ENCODE measurements around the gene ROBO3.

ROBO3 gene

DNA sequence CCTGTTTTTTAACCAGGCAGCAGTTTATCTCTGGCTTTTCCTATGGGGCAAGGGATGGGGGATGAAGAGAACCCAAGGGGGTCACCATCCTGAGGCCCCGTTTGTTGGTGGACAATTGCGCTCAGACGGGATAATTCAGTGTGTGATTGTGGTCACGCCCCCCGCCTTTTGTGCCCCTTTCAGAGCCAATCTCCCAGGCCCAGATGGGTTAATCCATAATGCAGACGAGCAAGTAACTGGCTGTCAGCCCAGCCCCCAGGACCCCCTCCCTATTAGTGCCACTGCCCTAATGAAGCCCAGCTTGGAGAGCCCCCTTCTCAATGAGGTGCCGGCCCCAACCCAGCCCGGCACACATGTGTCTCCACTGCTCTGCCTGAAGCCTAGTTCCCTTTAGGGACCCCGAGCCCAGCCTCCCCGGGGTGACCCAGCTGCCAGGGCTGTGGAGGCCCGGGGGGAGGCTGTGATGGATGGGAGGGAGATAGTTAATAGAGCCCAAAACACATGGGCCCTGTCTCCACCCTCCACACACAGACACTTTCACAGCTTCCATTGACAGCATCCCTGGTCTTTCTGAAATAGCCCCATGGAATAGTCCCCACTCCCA lies 19.1 kb upstream of the ROBO3 start:
- no peak overlapping the region for H3K27ac ChIP-seq
- TF ChIP-seq, protein P1, sequence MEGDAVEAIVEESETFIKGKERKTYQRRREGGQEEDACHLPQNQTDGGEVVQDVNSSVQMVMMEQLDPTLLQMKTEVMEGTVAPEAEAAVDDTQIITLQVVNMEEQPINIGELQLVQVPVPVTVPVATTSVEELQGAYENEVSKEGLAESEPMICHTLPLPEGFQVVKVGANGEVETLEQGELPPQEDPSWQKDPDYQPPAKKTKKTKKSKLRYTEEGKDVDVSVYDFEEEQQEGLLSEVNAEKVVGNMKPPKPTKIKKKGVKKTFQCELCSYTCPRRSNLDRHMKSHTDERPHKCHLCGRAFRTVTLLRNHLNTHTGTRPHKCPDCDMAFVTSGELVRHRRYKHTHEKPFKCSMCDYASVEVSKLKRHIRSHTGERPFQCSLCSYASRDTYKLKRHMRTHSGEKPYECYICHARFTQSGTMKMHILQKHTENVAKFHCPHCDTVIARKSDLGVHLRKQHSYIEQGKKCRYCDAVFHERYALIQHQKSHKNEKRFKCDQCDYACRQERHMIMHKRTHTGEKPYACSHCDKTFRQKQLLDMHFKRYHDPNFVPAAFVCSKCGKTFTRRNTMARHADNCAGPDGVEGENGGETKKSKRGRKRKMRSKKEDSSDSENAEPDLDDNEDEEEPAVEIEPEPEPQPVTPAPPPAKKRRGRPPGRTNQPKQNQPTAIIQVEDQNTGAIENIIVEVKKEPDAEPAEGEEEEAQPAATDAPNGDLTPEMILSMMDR (IDR thresholded peaks at IDR 0.05; ENCODE audit: low read depth, low read length): no peak
- H3K4me3 ChIP-seq (ENCODE audit: low read depth, low read length): no peak overlapping the region
- no peaks in the 10 kb centered on the region for H3K36me3 ChIP-seq
- peaks cover 2% of the 10 kb centered on the region for H3K27me3 ChIP-seq (ENCODE audit: insufficient read depth, low read depth, severe bottlenecking)
- DNase-seq: no peak
- H3K9me3 ChIP-seq (ENCODE audit: severe bottlenecking): no peaks in the 10 kb centered on the region

DNA sequence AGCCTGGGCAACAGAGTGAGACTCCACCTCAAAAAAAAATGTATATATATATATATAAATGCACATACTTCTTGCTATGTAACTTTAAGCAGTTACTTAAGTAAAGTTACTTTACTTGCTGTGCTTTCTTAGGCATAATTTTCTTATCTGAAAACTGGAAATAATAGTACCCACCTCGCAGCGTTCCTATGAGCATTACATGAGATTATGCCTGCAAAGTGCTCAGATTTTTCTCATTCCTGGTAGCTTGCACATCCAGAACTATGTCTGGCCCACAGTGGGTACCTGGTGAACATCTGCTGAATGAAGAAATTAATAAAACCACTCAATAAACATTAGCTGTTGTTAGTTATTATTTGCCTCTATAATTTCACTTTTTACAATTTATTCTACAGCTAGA lies 6.1 kb upstream of the ROBO3 start:
- no peak for DNase-seq
- Histone ChIP-seq H3K27me3 (ENCODE audit: insufficient read depth, low read depth, severe bottlenecking) (peaks cover 2% of the 10 kb centered on the region), H3K9me3 (ENCODE audit: severe bottlenecking) (no peaks in the 10 kb centered on the region), H3K36me3 (no peaks in the 10 kb centered on the region), H3K4me3 (ENCODE audit: low read depth, low read length) (no peak overlapping the region), H3K27ac (no peak overlapping the region)
- TF ChIP-seq, protein P1 (IDR thresholded peaks at IDR 0.05; ENCODE audit: low read depth, low read length): no peak

- no peaks in the 10 kb centered on the region for H3K9me3 ChIP-seq (ENCODE audit: severe bottlenecking)
- no peaks in the 10 kb centered on the region for H3K36me3 ChIP-seq
- H3K27me3 ChIP-seq (ENCODE audit: insufficient read depth, low read depth, severe bottlenecking): peaks cover 27% of the 10 kb centered on the region
- TF ChIP-seq, protein P1 (IDR thresholded peaks at IDR 0.05; ENCODE audit: low read depth, low read length): no peak
- no peak overlapping the region for H3K27ac ChIP-seq
- H3K4me3 ChIP-seq (ENCODE audit: low read depth, low read length): no peak overlapping the region
- DNase-seq: no peak
Measured at GRCh38 chr11:124861670-124862069, 3.6 kb upstream of the ROBO3 start.

DNA sequence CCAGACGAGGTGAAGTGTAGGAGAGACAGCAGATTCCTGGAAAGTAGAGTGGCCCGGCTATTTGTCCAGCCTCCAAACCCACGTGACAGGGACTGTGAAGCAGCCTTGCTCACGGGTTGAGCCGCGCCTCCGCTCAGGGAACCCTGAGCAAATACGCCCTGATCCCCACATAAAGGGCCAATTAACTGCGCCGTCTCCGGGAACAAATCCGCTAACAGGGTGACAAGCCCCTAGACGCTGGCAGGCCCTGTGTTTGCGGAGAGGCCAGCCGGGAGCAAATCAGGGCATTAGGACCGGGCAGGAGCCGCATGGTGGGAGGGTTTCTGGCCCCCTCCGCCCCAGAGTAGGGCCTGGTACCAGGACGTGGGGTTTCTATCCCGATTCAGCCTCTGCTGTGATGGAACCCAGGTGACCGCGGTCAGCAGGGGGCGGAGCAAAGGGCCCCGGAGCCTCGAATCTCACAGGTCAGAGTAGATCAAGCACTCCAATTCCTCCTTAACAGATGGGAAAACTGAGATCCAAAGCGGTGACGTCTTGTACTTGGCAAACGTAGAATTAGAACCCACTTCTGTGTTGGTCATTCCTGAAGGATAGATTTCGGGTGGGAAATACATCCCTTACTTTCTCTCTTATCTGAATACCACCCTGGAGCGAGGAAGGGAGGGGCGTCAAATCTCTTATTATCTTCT lies 2.0 kb upstream of the ROBO3 start:
- no peaks in the 10 kb centered on the region for H3K36me3 ChIP-seq
- peaks cover 39% of the 10 kb centered on the region for H3K27me3 ChIP-seq (ENCODE audit: insufficient read depth, low read depth, severe bottlenecking)
- H3K4me3 ChIP-seq (ENCODE audit: low read depth, low read length): peak overlapping the region; percentile 29
- peak; percentile 73 for DNase-seq
- TF ChIP-seq, protein P1 (IDR thresholded peaks at IDR 0.05; ENCODE audit: low read depth, low read length): no peak
- no peaks in the 10 kb centered on the region for H3K9me3 ChIP-seq (ENCODE audit: severe bottlenecking)
- no peak overlapping the region for H3K27ac ChIP-seq

DNA sequence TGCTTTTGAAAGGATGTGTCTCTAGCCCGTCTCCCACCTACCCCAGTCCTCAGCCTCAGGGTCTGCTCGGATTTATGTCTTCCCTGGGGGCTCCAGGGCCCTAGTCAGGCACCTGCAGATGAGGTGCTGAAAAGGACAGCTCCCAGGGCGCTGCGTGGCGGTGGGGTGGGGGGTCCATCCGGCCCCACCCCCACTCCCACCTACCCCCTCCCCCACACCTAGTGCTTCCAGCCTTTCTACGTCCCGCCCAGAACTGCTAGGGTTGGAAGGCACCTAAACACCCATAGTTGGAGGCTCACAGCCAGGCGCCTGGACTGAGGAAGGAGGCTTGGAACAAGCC lies 1.4 kb upstream of the ROBO3 start:
- Histone ChIP-seq H3K36me3 (no peaks in the 10 kb centered on the region), H3K27me3 (ENCODE audit: insufficient read depth, low read depth, severe bottlenecking) (peaks cover 40% of the 10 kb centered on the region), H3K4me3 (ENCODE audit: low read depth, low read length) (no peak overlapping the region), H3K27ac (no peak overlapping the region), H3K9me3 (ENCODE audit: severe bottlenecking) (no peaks in the 10 kb centered on the region)
- DNase-seq: no peak
- TF ChIP-seq, protein P1 (IDR thresholded peaks at IDR 0.05; ENCODE audit: low read depth, low read length): no peak

Measured in WERI-Rb-1 (cell line).